ENCODE measurements around the gene ACSM4.

ACSM4 gene

DNA sequence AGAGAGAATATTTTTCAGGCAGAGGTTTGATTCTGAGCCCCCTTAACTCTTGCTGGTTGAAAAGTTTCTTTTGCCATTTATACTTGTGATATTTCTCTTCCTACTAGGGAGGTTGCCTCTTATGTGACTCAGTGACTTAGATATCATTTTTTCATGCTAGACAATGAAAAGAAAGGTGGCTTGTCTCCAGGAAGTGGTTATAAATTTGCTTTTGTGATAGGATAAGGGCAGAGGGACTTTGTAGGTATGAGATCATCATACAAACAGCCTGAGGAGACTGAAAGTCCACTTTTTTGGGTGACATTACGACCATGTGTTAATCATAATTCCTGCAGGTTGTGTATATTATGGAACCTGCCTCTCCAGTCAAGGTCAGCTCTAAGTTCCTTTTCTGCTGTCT is 35.8 kb downstream of the ACSM4 start:
- H4K20me1 ChIP-seq (ENCODE audit: insufficient read depth), result no peaks in the 10 kb centered on the region
- no peaks in the 10 kb centered on the region for H3K4me1 ChIP-seq (ENCODE audit: low read depth, poor library complexity, severe bottlenecking)
- no peak overlapping the region for H3K27ac ChIP-seq
- H3K36me3 ChIP-seq (ENCODE audit: insufficient read depth), result no peaks in the 10 kb centered on the region
- H3K4me3 ChIP-seq (IDR thresholded peaks at IDR 0.05; ENCODE audit: insufficient read depth, low read depth, low read length), result no peak overlapping the region
- H3K27me3 ChIP-seq (ENCODE audit: insufficient read depth, low read depth), result no peaks in the 10 kb centered on the region
- no peak overlapping the region for H3K4me2 ChIP-seq
- no peaks in the 10 kb centered on the region for H3K79me2 ChIP-seq (ENCODE audit: insufficient read depth, low read depth)
- no peak overlapping the region for H2AFZ ChIP-seq (ENCODE audit: low read depth)
- H3K9ac ChIP-seq, result no peak overlapping the region
- TF ChIP-seq, protein P1, sequence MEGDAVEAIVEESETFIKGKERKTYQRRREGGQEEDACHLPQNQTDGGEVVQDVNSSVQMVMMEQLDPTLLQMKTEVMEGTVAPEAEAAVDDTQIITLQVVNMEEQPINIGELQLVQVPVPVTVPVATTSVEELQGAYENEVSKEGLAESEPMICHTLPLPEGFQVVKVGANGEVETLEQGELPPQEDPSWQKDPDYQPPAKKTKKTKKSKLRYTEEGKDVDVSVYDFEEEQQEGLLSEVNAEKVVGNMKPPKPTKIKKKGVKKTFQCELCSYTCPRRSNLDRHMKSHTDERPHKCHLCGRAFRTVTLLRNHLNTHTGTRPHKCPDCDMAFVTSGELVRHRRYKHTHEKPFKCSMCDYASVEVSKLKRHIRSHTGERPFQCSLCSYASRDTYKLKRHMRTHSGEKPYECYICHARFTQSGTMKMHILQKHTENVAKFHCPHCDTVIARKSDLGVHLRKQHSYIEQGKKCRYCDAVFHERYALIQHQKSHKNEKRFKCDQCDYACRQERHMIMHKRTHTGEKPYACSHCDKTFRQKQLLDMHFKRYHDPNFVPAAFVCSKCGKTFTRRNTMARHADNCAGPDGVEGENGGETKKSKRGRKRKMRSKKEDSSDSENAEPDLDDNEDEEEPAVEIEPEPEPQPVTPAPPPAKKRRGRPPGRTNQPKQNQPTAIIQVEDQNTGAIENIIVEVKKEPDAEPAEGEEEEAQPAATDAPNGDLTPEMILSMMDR (conservative IDR thresholded peaks at IDR 0.05; ENCODE audit: low read depth, low read length), result no peak

DNA sequence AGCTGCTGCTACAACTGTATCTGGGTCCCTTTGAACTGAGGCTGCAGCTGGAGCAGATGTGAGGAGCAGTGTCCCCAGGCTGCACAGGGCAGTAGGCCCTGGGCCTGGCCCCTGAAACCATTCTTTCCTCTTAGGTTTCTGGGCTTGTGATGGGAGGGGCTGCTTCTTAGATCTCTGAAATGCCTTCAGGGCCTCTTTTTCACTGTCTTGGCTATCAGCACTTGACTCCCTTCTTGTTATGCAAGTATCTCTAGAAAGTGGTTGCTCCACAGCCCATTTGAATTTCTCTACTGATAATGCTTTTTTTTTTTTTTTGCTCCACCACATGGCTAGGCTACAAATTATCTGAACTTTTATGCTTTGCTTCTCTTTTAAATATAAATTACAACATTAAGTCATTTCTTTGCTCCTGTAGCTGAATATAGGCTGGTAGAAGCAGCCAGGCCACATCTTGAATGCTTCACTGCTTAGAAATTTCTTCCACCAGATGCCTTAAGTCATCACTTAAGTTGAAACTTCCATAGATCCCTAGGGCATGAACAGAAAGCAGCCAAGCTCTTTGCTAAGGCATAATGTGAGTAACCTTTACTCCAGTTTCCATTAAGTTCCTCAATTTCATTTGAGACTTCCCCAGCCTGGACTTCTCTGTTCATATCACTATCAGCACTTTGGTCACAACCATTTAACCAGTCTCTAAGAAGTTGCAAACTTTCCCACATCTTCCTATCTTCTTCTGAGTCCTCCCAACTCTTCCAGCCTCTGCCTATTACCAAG is 41.1 kb downstream of the ACSM4 start:
- TF ChIP-seq, protein P1 (conservative IDR thresholded peaks at IDR 0.05; ENCODE audit: low read depth, low read length), result no peak
- H3K27ac ChIP-seq, result no peak overlapping the region
- no peak overlapping the region for H2AFZ ChIP-seq (ENCODE audit: low read depth)
- H3K36me3 ChIP-seq (ENCODE audit: insufficient read depth), result no peaks in the 10 kb centered on the region
- no peaks in the 10 kb centered on the region for H3K79me2 ChIP-seq (ENCODE audit: insufficient read depth, low read depth)
- H3K4me1 ChIP-seq (ENCODE audit: low read depth, poor library complexity, severe bottlenecking), result no peaks in the 10 kb centered on the region
- H3K27me3 ChIP-seq (ENCODE audit: insufficient read depth, low read depth), result no peaks in the 10 kb centered on the region
- H4K20me1 ChIP-seq (ENCODE audit: insufficient read depth), result no peaks in the 10 kb centered on the region
- no peak overlapping the region for H3K9ac ChIP-seq
- H3K4me3 ChIP-seq (IDR thresholded peaks at IDR 0.05; ENCODE audit: insufficient read depth, low read depth, low read length), result no peak overlapping the region
- no peak overlapping the region for H3K4me2 ChIP-seq

DNA sequence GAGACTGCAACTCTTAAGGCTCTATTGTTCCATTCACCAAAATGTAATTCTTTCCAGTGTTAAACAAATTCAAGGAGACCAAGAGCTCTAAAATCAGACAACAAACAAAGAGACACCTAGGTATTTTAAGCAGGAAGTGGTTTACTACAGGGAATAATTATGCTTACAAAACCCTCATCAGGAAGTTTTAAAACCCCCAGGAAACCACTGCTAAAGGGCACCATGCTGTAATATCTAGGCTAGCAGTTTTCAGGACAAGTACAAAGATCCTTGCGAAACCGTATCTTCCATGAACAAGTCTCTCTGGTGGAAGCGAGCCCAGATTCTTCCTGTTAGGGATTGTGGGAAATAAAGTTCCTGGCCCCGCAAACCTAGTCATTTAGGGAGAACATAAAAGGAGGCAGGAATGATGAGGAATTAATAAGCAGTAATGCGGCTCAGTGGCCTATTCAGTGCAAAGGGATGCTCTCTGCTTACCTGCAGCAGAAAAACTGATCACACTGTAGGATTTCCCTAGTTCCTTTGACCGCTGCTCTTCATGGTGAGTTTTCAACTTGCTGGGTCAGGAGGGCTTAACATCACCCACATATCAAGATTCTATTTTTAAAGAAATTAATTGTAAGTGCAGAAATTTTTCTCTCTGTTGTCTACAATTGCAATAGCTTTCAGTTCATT is 42.8 kb downstream of the ACSM4 start:
- Histone ChIP-seq H3K4me2 (no peak overlapping the region), H3K9ac (no peak overlapping the region)

DNA sequence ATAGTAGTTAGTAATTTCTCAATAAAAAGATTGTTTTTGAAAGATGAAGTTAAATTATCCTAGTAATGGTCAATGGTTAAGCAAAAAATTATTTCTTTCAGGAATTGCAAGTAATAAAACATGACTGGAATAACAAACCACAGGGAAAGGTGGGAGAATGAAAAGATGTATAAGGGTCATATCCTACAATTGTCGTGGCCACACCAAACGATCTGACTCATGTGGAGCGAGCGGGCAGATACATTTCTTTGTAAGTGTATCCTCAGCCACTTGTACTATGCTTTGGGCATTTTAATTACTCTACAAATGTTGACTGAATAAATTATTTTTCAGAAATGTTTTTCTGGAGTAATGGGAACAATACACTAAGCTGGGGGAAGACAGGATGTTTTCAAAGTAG is 45.5 kb downstream of the ACSM4 start:
- no peak overlapping the region for H3K9ac ChIP-seq
- no peaks in the 10 kb centered on the region for H3K36me3 ChIP-seq (ENCODE audit: insufficient read depth)
- H3K4me1 ChIP-seq (ENCODE audit: low read depth, poor library complexity, severe bottlenecking), result no peaks in the 10 kb centered on the region
- H3K27ac ChIP-seq, result no peak overlapping the region
- no peak overlapping the region for H2AFZ ChIP-seq (ENCODE audit: low read depth)
- no peaks in the 10 kb centered on the region for H3K27me3 ChIP-seq (ENCODE audit: insufficient read depth, low read depth)
- TF ChIP-seq, protein P1 (conservative IDR thresholded peaks at IDR 0.05; ENCODE audit: low read depth, low read length), result no peak
- H3K4me3 ChIP-seq (IDR thresholded peaks at IDR 0.05; ENCODE audit: insufficient read depth, low read depth, low read length), result no peak overlapping the region
- no peaks in the 10 kb centered on the region for H3K79me2 ChIP-seq (ENCODE audit: insufficient read depth, low read depth)
- H4K20me1 ChIP-seq (ENCODE audit: insufficient read depth), result no peaks in the 10 kb centered on the region
- H3K4me2 ChIP-seq, result no peak overlapping the region

More for the DNA sequence above, 42.8 kb downstream of the ACSM4 start:
- H3K79me2 ChIP-seq (ENCODE audit: insufficient read depth, low read depth), result no peaks in the 10 kb centered on the region
- no peak overlapping the region for H2AFZ ChIP-seq (ENCODE audit: low read depth)
- H3K27ac ChIP-seq, result no peak overlapping the region
- TF ChIP-seq, protein P1 (conservative IDR thresholded peaks at IDR 0.05; ENCODE audit: low read depth, low read length), result no peak
- H3K4me3 ChIP-seq (IDR thresholded peaks at IDR 0.05; ENCODE audit: insufficient read depth, low read depth, low read length), result no peak overlapping the region
- no peaks in the 10 kb centered on the region for H3K4me1 ChIP-seq (ENCODE audit: low read depth, poor library complexity, severe bottlenecking)
- H3K27me3 ChIP-seq (ENCODE audit: insufficient read depth, low read depth), result no peaks in the 10 kb centered on the region
- no peaks in the 10 kb centered on the region for H4K20me1 ChIP-seq (ENCODE audit: insufficient read depth)
- H3K36me3 ChIP-seq (ENCODE audit: insufficient read depth), result no peaks in the 10 kb centered on the region

Data from KMS-11 (cell line).